ENCODE measurements around the gene NSL1. TPM values are rescaled to one million over a fixed set of nuclear protein-coding genes. Genes with fewer than 3 reads are reported as not detected.

NSL1 gene
- total and polyA plus RNA-seq, 4 donors = 41.4 to 72.4 (median 50.1) TPM

- Histone ChIP-seq H3K27me3 (ENCODE audit: control insufficient read depth, insufficient read depth, low read length) (peaks cover 4% of the 10 kb centered on the region), H3K4me1 (ENCODE audit: control insufficient read depth, insufficient read depth, low read length) (no peaks in the 10 kb centered on the region), H3K4me3 (ENCODE audit: low read depth, low read length) (no peak overlapping the region), H3K36me3 (ENCODE audit: control insufficient read depth, insufficient read depth, low read length) (no peaks in the 10 kb centered on the region), H3K9me3 (ENCODE audit: control insufficient read depth, insufficient read depth, low read length) (no peaks in the 10 kb centered on the region), H3K27ac (ENCODE audit: low read depth, low read length) (no peak overlapping the region)
- WGBS (ENCODE audit: insufficient coverage) = 80% methylated on average over 7 of the region's 12 CpGs
- no peak for DNase-seq (ENCODE audit: low read depth in 4 of 6, low spot score in 6 of 6)
These were observed 101.6 kb downstream of the NSL1 start for GRCh38 chr1:212689758-212690529.

DNA sequence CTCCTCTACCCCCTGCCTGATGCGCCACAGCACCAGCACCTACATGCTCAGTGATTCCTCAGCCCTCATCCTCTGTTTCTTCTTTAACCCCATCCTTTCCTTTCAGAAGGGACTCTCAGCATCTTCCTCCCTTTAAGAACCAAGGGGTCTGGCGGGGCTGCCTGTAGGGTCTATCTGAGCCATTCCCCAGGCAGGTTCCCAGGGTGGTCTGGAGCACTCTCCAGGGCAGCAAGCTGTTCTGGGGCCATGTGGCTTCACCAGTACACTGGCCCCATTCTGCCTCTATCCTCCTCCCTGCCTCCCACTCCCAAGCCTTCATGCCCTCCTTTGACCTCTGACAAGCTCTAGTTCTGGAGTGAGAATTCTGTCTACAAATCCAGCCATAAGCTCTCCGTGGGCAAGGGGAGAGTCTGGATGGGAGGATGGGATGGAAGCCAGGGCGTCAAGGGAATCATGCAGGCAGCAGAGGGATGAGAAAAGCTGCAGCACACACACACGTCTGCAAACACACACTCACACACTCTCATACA lies 102.3 kb downstream of the NSL1 start:
- DNase-seq (ENCODE audit: low read depth in 4 of 6, low spot score in 6 of 6) = no peak
- no peaks in the 10 kb centered on the region for H3K36me3 ChIP-seq (ENCODE audit: control insufficient read depth, insufficient read depth, low read length)
- no peak overlapping the region for H3K27ac ChIP-seq (ENCODE audit: low read depth, low read length)
- no peaks in the 10 kb centered on the region for H3K4me1 ChIP-seq (ENCODE audit: control insufficient read depth, insufficient read depth, low read length)
- no peaks in the 10 kb centered on the region for H3K9me3 ChIP-seq (ENCODE audit: control insufficient read depth, insufficient read depth, low read length)
- 72% methylated on average over 3 of the region's 5 CpGs for WGBS (ENCODE audit: insufficient coverage)
- H3K4me3 ChIP-seq (ENCODE audit: low read depth, low read length) = no peak overlapping the region
- H3K27me3 ChIP-seq (ENCODE audit: control insufficient read depth, insufficient read depth, low read length) = peaks cover 4% of the 10 kb centered on the region

DNA sequence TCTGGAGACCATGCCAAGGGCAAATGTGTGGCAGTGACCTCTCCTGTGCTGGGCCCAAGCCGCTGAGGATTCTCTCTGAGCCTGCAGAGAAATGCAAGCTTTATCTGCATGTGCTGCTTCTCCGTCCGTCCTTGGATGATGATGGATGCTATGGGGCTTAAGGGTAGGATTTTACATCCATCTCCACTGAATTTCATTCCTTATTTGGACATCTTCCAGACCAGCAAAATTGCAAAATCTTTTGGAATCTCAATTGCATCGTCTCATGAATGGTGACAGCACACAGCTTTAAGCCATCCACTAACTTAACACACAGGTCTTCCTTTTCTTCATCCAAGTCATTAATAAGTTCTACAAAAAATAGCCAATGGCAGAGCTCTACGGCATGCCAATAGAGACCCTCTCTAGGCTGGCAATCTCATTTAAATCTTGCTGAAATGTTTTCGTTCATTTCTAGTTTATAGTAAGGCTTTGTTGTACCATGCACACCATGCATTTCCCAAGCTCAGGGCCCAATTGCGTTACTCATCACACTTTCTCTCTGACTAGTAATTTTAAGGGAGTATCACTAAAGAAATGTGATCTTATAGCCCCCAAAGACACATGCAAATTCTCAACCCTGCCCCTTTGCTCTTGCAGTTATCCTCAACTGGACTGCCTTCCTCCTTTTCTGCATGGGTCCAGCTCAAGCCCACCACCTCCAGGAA lies 103.1 kb downstream of the NSL1 start:
- Histone ChIP-seq H3K27me3 (ENCODE audit: control insufficient read depth, insufficient read depth, low read length) (peaks cover 3% of the 10 kb centered on the region), H3K4me1 (ENCODE audit: control insufficient read depth, insufficient read depth, low read length) (no peaks in the 10 kb centered on the region), H3K4me3 (ENCODE audit: low read depth, low read length) (no peak overlapping the region), H3K9me3 (ENCODE audit: control insufficient read depth, insufficient read depth, low read length) (no peaks in the 10 kb centered on the region), H3K36me3 (ENCODE audit: control insufficient read depth, insufficient read depth, low read length) (no peaks in the 10 kb centered on the region), H3K27ac (ENCODE audit: low read depth, low read length) (no peak overlapping the region)
- DNase-seq (ENCODE audit: low read depth in 4 of 6, low spot score in 6 of 6) = no peak
- 95% methylated on average over 2 of the region's 7 CpGs for WGBS (ENCODE audit: insufficient coverage)

GRCh38 chr1:212687811-212688210 lies 103.8 kb downstream of the NSL1 start:
- Histone ChIP-seq H3K9me3 (ENCODE audit: control insufficient read depth, insufficient read depth, low read length) (no peaks in the 10 kb centered on the region), H3K36me3 (ENCODE audit: control insufficient read depth, insufficient read depth, low read length) (no peaks in the 10 kb centered on the region), H3K4me3 (ENCODE audit: low read depth, low read length) (no peak overlapping the region), H3K4me1 (ENCODE audit: control insufficient read depth, insufficient read depth, low read length) (no peaks in the 10 kb centered on the region), H3K27ac (ENCODE audit: low read depth, low read length) (no peak overlapping the region), H3K27me3 (ENCODE audit: control insufficient read depth, insufficient read depth, low read length) (peaks cover 3% of the 10 kb centered on the region)
- DNase-seq (ENCODE audit: low read depth in 4 of 6, low spot score in 6 of 6) = no peak
- 80% methylated on average over 1 of the region's 2 CpGs for WGBS (ENCODE audit: insufficient coverage)

DNA sequence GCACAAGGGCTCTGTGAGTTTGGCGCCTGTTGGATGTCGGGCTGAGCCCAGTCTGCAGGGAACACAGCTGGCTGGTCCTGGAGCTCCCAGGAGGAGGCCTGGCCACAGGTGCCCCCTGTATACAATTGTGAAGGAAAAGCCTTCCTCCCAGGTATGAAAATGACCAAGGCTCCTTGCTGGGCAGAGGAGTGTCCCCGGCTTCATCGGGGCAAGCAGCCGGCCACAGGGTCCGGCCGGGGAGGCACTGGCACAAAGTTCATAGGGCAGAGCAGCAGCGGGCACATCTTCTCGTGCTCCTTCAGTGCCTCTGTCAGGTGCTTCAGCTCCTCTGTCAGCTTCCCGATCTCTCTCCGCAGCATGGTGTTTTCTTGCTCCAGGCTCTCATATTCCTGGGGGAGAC lies 105.0 kb downstream of the NSL1 start:
- H3K4me1 ChIP-seq (ENCODE audit: control insufficient read depth, insufficient read depth, low read length) = no peaks in the 10 kb centered on the region
- peaks cover 3% of the 10 kb centered on the region for H3K27me3 ChIP-seq (ENCODE audit: control insufficient read depth, insufficient read depth, low read length)
- H3K4me3 ChIP-seq (ENCODE audit: low read depth, low read length) = no peak overlapping the region
- no peaks in the 10 kb centered on the region for H3K36me3 ChIP-seq (ENCODE audit: control insufficient read depth, insufficient read depth, low read length)
- 95% methylated on average over 11 of the region's 11 CpGs for WGBS (ENCODE audit: insufficient coverage)
- no peaks in the 10 kb centered on the region for H3K9me3 ChIP-seq (ENCODE audit: control insufficient read depth, insufficient read depth, low read length)
- no peak for DNase-seq (ENCODE audit: low read depth in 4 of 6, low spot score in 6 of 6)
- H3K27ac ChIP-seq (ENCODE audit: low read depth, low read length) = no peak overlapping the region

DNA sequence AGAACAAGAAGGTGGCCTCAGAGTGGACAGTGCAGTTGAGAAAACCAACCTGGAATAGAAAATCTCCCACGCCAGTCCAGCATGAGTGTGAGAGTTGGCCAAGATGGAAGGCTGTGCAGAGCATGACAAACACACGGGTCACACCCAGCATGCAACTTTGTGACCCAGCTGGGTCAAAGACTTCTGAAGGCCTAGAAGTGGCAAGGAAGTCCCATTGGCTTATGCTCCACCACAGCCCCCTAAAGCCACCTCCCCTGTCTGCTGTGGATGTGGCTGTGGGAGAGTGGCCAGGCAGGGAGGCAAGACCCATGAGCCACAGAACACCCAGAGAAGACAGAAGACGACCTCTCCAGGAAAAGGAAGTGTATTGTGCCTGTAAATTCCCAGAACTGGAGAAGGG lies 105.5 kb downstream of the NSL1 start:
- Histone ChIP-seq H3K36me3 (ENCODE audit: control insufficient read depth, insufficient read depth, low read length) (no peaks in the 10 kb centered on the region), H3K4me1 (ENCODE audit: control insufficient read depth, insufficient read depth, low read length) (no peaks in the 10 kb centered on the region), H3K27ac (ENCODE audit: low read depth, low read length) (no peak overlapping the region), H3K27me3 (ENCODE audit: control insufficient read depth, insufficient read depth, low read length) (peaks cover 3% of the 10 kb centered on the region), H3K4me3 (ENCODE audit: low read depth, low read length) (no peak overlapping the region), H3K9me3 (ENCODE audit: control insufficient read depth, insufficient read depth, low read length) (no peaks in the 10 kb centered on the region)
- no peak for DNase-seq (ENCODE audit: low read depth in 4 of 6, low spot score in 6 of 6)
- 92% methylated on average over 2 of the region's 3 CpGs for WGBS (ENCODE audit: insufficient coverage)

GRCh38 chr1:212685429-212685828 lies 106.1 kb downstream of the NSL1 start:
- 70% methylated on average over 2 of the region's 2 CpGs for WGBS (ENCODE audit: insufficient coverage)
- no peak overlapping the region for H3K4me3 ChIP-seq (ENCODE audit: low read depth, low read length)
- H3K4me1 ChIP-seq (ENCODE audit: control insufficient read depth, insufficient read depth, low read length) = no peaks in the 10 kb centered on the region
- DNase-seq (ENCODE audit: low read depth in 4 of 6, low spot score in 6 of 6) = no peak
- H3K9me3 ChIP-seq (ENCODE audit: control insufficient read depth, insufficient read depth, low read length) = no peaks in the 10 kb centered on the region
- H3K27me3 ChIP-seq (ENCODE audit: control insufficient read depth, insufficient read depth, low read length) = peaks cover 3% of the 10 kb centered on the region
- H3K27ac ChIP-seq (ENCODE audit: low read depth, low read length) = no peak overlapping the region
- H3K36me3 ChIP-seq (ENCODE audit: control insufficient read depth, insufficient read depth, low read length) = no peaks in the 10 kb centered on the region

DNA sequence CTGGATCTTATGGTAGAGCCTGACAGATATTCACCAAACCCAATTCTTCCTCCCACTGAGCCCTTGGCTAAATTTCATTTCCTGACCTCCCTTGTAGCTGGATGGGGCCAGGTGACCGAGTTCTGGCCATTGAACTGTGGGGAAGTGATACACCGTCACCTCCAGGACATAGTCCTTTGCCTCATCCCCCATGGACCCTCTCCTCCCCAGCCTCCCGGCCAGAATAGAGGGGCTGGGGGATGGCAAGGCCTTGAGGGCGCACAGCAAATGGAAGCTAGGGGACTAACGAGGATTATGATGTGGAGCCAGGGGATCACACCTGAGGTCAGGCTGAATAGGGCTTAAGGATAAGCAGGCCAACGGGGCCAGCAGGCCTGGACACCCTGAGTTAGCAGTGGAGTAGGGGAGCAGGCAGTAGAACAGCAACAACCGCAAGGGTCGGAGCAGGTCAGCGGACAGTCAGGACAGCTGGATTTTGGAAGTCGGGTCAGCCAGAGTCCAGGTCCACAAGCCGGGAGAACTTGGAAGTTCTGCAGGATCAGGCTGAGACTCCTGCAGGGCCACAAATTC lies 107.0 kb downstream of the NSL1 start:
- H3K4me1 ChIP-seq (ENCODE audit: control insufficient read depth, insufficient read depth, low read length) = no peaks in the 10 kb centered on the region
- no peaks in the 10 kb centered on the region for H3K9me3 ChIP-seq (ENCODE audit: control insufficient read depth, insufficient read depth, low read length)
- no peak overlapping the region for H3K27ac ChIP-seq (ENCODE audit: low read depth, low read length)
- peaks cover 3% of the 10 kb centered on the region for H3K27me3 ChIP-seq (ENCODE audit: control insufficient read depth, insufficient read depth, low read length)
- H3K36me3 ChIP-seq (ENCODE audit: control insufficient read depth, insufficient read depth, low read length) = no peaks in the 10 kb centered on the region
- 84% methylated on average over 8 of the region's 11 CpGs for WGBS (ENCODE audit: insufficient coverage)
- no peak for DNase-seq (ENCODE audit: low read depth in 4 of 6, low spot score in 6 of 6)
- no peak overlapping the region for H3K4me3 ChIP-seq (ENCODE audit: low read depth, low read length)

DNA sequence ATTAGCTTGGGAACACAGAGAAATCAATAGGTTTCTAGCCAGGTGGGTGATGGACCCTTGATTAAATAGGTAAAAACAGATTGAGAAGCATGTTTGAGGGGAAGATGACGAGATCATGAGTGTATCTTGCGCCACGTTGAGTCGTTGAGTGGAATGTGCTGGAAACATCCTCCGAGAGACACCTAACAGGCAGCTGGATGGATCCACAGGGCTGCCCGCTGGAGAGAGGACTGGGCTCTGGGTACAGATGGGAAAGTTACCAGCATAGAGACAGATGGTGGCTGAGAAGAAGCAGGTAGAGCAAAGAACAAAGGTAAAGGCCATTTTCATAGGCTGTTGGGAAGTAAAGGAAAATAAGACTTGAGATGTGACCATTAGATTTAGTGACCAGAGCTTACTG lies 107.5 kb downstream of the NSL1 start:
- Histone ChIP-seq H3K4me3 (ENCODE audit: low read depth, low read length) (no peak overlapping the region), H3K27me3 (ENCODE audit: control insufficient read depth, insufficient read depth, low read length) (peaks cover 3% of the 10 kb centered on the region), H3K4me1 (ENCODE audit: control insufficient read depth, insufficient read depth, low read length) (no peaks in the 10 kb centered on the region), H3K27ac (ENCODE audit: low read depth, low read length) (no peak overlapping the region), H3K36me3 (ENCODE audit: control insufficient read depth, insufficient read depth, low read length) (no peaks in the 10 kb centered on the region), H3K9me3 (ENCODE audit: control insufficient read depth, insufficient read depth, low read length) (no peaks in the 10 kb centered on the region)
- 97% methylated on average over 6 of the region's 6 CpGs for WGBS (ENCODE audit: insufficient coverage)
- DNase-seq (ENCODE audit: low read depth in 4 of 6, low spot score in 6 of 6) = no peak

Measured in spinal cord (tissue), 10 donors.